HG03097 (cell line): ENCODE results near the gene XRCC3.

Experiments used
- ATAC-seq: cut with Tn5 transposase; IDR thresholded peaks from one replicate; pipeline ENCODE4 v1.9.1; 2021; ENCODE audit not compliant: unreplicated experiment, low FRiP score

Gene XRCC3

DNA sequence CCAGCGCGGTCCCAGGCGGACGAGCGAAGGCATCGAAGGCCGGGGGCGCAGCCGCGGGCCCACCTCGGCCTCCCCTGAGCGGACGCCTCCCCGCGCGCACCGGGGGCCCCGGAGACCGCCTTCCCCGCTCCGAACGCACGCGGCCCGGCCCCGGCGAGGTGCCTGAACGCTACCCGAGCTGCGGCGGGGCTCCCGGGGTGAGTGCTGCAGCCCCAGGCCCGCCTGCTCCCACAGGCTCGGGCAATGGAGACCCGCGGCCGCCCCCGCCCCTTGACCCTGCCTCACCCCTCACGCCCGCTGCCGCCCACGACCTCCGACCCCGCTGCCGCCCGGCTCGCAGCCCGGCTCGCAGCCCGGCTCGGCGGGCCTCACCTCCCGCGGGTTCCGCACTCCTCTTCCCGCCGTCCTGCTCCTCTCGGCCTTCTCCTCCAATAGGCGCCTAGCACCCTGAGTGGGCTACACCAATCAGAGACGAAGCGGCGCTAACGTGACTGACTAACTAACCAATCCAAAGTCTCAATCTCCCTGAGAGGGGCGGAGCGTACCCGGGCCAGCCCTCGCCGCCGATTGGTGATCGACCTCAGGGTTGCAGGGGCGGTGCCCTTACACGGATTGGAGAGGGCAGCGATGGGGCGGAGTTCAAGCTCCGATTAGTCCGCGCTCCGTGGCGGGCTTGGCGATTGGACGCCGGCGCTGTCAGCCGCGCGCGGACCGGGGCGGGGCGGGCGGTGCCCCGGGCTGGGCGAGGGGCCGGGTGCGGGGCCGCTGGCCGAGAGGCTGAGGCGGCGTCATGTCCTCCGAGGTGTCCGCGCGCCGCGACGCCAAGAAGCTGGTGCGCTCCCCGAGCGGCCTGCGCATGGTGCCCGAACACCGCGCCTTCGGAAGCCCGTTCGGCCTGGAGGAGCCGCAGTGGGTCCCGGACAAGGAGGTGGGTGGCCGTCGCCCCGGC lies at the start of gene XRCC3, which contains the start of gene ZFYVE21:
Gene XRCC3 (minus strand): TSS at position 400 of the 949 bp plus-strand sequence. CDS start 4,364 bp downstream, outside the sequence.
Gene ZFYVE21 (plus strand): TSS at position 759 of the 949 bp plus-strand sequence. CDS start 32 bp downstream, at position 791.
- ATAC-seq: peak; percentile 88

DNA sequence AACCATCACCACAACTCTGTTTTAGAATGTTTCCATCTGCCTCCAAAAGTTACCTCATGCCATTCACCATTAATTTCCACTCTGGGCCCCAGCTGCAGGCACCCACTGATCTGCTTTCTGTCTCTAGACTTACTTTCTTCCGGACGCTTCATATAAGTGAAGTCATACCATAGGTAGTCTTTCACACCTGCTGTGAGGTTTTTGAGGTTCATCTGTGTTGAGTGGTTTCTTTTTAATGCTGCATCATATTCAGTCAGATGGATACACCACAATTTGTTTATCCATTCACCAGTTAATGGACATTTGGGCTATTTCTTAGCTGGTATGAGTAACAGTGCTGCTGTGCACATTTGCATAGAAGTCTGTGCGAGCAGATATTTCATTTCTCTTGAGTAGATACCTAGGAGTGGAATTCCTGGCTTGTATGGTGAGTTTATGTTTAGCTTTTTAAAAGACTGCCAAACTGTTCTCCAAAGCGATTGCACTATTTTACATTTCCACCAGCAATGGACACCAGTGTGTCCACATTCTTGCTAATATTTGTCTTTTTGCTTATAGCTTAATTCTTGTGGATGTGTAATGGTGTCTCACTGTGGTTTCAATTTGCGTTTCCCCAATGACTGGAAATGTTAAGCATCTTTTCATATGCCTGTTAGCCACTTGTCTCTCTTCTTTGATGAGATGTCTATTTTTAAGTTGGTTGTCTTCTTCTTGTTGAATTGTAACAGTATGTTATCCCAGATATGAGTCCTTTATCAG lies 48.7 kb upstream of the XRCC3 start:
- no peak for ATAC-seq

DNA sequence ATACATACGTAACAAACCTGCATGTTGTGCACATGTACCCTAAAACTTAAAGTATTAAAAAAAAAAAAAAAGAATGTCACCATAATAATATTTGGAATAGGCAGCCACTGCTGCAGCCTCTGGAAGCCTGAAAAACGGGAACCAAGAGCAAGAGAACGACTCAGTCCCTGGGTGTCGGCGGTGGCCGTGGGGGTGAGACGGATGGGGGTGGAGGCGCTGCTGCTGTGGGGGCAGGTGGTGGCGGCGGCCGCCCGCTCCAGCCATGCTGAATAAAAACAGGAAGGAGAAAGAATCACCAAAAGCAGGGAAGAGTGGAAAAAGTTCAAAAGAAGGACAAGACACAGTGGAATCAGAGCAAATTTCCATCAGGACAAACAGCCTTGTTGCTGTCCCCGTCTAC lies 47.3 kb upstream of the XRCC3 start:
- no peak for ATAC-seq

DNA sequence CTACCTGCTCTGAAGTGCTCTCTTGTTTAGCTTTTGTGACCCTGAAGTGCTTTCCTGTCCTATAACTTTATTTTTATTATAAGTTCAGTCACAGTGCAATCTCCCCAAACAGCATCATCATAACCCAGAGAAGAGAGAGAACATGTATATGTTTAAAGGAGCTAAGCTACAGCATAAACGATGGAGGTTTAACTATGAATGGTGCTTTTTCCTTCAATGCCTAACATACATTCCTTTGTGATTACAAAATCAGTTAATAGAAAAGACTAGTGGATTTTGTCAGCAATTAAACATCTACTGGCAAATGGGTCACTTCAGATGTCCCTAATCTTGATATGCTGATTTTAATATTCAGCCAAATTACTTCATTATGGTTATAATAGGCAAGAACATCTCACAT lies 46.8 kb upstream of the XRCC3 start:
- ATAC-seq: no peak

- no peak for ATAC-seq
Measured at GRCh38 chr14:103758059-103758776, 43.0 kb upstream of the XRCC3 start.

- no peak for ATAC-seq
Measured at GRCh38 chr14:103755060-103755459, 39.8 kb upstream of the XRCC3 start.

DNA sequence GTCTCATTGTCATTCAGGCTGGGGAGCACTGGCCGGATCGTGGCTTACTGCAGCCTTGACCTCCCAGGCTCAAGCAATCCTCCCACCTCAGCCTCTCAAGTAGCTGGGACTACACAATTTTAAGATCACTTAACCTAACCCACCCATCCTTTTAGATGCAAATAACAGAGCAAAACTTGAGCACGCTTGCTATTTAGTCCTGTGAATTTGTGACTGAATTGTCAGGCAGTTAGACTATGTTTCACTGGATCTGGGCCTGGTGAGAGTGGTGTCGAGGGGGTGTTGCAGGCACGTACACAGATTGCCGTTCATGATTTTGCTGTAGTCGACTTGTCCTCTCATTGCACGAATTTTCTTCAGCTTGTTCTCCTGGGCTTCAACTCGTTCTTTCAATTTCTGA lies 38.5 kb upstream of the XRCC3 start:
- ATAC-seq: no peak

DNA sequence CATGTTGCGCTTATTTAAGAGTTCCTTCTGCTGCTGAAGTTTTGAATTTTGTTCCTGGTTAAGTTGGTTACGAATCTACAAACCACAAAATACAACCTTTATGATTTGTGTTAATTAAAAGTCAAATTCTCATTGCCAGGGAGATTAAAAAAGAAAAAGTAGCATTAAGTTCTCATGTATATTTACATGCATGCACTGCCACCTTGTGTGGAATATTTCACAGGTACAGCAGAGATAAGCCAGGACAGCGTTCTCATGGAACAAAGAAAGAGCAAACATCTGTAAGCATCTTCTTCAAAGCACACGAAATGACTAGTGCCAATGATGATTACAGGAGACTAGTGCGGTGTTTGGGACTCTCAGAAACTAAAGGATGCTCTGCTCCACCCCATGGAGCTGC lies 34.6 kb upstream of the XRCC3 start:
- ATAC-seq: no peak

DNA sequence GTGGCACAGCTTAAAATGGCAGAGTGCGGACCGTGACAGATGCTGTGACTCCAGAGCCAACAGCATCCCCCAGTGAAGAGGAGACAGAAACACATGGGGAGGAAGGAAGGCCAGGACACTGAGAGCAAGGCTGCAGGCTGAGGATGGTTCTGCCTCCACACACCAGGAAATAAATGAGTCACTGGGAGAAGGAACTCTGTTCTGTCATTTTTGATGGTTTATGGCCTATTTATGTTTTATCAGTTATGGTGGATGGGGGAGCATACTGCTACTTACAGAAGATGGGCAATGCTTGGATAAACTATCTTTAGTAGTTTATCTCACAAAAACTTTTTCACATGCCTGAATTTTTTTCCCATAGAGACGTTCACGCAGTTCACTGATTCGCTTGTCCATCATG lies 34.2 kb upstream of the XRCC3 start:
- ATAC-seq: no peak

- ATAC-seq: no peak
Measured at GRCh38 chr14:103748534-103748857, 33.2 kb upstream of the XRCC3 start.

DNA sequence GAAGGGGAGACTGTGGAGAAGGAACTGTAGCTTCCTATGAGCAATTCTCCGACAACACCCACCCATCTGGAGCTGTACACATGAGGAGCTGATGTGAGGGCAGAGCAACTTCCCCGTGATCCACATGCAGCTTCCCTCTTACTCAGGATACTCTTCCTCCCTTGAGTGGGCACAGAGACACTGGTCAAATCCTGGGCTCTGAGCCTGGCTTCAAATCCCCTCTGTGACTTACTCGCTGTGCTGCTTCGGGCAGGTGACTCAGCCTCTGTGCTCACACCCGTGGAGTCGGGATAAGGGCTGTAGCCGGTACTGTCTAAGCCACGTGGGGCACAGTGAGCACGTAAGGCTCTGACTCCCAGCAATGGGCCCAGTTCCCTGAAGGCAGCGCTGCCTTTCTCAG lies 31.4 kb upstream of the XRCC3 start:
- ATAC-seq: no peak

DNA sequence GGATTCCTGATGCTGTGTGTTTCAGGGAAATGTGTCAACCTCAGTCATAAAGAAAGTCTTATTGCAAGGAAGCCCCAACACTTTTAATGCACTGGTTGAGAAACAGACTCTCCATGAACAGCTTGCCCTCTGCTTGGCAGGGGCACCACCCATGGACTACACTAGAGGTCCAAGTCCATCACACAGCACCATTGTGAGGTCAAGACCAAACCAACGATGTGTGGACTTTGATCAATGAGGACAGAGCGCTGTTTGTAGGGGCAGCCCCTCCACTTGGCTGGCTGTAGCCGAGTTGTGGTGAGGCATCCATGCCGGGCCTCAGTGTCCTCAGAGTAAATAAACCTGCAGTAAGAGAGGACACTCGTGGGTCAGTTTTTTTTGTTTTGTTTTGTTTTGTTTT lies 30.2 kb upstream of the XRCC3 start:
- ATAC-seq: no peak

DNA sequence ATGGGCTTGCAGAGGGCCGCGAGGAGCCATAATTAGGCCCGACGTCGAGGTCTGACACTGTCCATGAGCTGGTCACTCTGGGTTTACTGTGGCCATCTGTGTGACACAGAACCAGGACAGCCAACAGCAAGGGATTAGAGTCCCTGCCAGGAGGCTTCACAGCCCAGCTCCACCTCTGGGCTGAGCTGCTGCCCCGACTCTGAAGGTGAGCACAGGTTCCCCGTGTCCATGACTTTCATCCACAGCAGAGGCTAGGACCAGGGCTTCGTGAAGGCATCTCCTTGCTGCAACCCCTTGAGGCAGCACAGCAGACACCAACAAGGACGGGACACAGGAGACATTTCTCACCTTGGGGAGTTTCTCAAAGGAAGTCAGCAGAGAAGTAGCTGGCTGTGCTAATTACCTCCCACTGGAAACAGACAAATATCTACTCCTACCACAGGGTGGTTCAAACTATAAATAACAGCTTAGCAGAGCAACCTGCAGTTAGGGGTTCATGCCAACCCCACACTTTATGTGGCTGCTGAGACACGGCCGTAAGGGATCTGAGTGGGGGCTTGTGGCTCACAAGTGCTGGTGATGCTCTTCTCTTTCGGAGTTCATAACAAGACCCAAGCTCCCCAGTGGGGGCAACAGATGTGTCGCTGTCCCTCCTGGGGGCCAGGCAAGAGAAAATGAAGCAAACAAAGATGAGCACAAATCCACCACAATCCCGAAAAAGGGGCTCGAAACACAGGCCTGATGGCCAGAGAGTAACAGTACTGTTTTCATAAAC lies 29.6 kb upstream of the XRCC3 start:
- no peak for ATAC-seq

- no peak for ATAC-seq
Measured at GRCh38 chr14:103743691-103744090, 28.4 kb upstream of the XRCC3 start.

DNA sequence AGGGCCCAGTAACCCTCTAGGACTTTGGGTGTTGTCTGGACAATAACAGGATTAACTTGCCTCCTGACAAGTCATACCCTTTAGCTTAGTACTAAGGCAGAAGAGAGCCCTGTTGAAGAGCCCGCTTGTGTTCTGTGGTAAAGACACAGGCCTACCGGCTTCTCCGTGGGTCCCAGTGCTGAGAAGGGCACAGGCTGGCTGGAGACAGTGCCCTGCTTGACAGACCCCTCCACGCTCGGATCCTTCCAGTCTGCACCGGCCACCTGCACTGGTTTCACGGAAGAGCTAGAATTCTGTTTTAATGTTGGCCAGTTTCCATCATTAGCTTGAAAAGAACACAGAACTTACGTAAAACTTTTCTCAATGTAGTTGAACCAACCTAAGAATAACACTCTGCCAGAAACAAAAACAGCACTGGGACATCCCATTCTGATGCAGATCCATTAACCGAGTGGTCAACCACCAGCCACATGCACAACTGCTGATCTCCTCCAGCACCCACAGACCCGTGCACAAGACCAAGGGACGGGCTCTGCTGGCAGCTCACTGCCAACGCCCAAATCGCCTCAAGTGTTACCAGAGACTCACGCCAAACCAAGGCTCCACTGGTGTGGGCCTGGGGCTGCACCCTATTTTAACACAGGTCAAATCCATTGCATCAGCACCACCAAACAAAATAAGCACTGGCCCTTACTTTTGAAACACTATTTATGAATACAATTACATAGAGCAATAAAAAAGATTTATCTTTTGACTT lies 27.4 kb upstream of the XRCC3 start:
- ATAC-seq: no peak

GRCh38 chr14:103741876-103742275 lies 26.6 kb upstream of the XRCC3 start:
- no peak for ATAC-seq

DNA sequence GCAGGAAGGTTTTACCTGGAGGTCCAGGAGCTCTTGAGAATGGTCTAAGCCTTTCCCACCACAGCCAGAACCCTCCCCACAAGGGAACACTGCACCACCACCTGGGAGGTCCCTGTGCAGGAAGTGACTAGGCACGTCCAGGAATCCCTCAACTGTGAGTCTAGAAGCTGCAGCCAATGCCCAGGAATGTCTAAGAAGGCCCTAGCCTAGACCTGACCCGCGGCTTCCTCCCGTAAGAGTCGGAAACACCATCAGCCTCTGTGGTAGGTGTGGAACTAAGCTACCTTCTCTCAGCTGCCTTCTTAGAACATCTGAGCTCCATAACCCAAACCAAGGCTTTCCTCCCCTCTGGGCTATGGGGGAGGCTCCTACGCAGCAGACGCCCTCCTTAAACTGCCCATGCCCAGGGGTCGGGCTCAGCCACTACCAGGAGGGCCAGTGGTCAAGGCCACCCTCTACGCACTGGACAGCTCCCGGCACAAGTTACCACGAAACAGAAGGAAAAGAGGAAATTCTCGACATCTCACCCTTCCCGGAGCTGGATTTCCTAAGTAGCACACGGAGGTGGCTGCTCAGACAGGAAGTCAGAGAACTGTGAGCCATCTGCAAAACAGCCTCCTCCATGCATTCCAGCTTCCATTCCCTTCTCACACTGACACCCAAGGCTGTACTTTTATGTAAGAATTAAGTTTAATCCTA lies 25.9 kb upstream of the XRCC3 start:
- no peak for ATAC-seq

DNA sequence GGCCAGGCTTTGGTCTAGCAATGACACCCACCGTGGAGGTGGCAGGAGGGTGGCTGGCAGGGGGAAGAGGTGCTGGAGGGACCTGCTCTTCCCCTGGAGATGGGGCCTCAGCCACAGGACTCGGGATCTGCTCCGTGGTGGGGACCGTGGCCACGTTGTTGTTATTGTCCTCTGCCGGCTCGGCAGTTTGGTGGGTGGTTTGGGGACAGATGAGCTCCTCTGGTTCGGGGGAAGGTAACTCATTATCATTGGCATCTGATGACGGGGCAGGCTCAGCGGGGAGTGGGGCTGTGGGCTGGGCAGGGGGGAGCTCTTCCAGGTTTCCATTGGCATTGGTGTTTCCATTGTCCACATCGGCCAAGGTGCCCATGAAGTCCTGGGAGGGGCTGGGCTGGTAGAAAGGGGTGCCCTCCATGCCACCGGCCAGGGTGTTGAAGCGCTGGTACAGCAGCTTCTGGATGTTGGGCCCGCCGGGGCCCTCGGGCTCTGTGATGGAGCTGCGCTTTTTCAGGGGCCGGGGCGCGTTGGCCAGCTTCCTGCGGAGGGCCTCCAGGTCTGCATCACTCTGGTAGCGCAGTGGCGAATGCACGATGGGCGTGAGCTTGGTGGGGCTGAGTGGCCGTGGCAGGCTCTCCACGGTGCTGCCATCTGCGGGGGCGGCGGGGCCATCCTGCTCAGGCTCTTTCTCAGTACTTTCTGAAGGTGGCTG lies 24.7 kb upstream of the XRCC3 start:
- ATAC-seq: no peak

DNA sequence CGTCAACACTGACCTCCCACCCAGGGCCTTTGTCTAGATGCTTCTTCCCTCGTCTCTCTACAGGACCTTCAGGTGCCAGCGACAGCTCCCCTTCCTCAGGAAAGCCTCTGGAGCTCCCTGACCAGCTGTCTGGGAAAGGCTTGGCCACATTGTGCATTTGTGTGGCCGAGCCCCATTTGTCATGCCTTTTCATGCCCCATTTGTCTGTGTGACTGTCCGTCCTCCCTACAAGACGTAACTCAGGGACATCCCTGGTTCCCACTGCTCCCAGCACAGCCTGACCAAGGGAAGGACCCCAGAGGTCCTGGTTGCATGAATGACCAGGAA lies 24.2 kb upstream of the XRCC3 start:
- ATAC-seq: no peak
